Measurements from ENCODE around the gene TACC3. TPM values are rescaled to one million over a fixed set of nuclear protein-coding genes. Genes with fewer than 3 reads are reported as not detected.

The TACC3 gene
- total and polyA plus RNA-seq, 2 of the 8 experiments (the other 6 are each of a cell fraction or from before 2014, with no cell fraction given): 73.8 to 148 TPM

DNA sequence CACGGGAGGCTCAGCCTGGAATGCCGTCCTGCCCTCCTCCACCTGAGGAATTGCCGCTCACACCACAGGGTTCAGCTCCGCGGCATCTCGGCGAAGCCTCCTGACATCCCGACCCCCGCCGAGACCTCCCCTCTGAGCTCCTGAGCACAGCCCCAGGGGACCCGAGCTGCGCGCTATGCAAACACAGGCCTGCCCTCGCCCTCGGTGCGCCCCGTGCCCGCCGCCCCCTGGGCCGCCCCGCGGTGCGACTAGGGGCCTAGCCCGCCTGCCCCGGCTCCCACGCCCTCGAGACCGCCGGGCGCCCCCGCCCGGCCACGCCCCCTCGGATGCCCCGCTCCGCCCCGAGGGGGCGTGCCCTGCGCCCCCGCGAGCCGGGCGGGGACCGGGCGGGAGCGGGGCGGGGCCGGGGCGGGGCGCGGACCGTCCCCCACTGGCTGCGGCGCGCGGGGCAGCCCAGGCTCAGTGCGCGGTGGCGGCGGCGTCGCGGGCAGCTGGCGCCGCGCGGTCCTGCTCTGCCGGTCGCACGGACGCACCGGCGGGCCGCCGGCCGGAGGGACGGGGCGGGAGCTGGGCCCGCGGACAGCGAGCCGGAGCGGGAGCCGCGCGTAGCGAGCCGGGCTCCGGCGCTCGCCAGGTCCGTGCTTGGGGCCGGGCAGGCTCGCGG, 71.6 kb downstream of the TACC3 start, which contains the start of gene FGFR3:
Gene FGFR3 (plus strand): TSS at position 462 of the 664 bp plus-strand sequence. CDS start 642 bp downstream, outside the sequence.
- H2BK120ac ChIP-seq (replicated peaks; ENCODE audit: low read depth, low read length): no peak within 1 kb of the TSS
- peak within 1 kb of the TSS; percentile 25 for H4K91ac ChIP-seq (replicated peaks; ENCODE audit: insufficient read length, low read length)
- 0 out of 2 replicates have a peak within 1 kb of the TSS, but pooled peaks have one; percentile 48 for H2BK20ac ChIP-seq (ENCODE audit: low read length)
- H3K27me3 ChIP-seq (replicated peaks in 1 of 4; ENCODE audit: control insufficient read depth in 3 of 4, extremely low read depth in 1 of 4, insufficient read depth in 3 of 4, low read length in 3 of 4): peaks cover 5 to 44% (median 36%) of the 10 kb centered on the region in 4 experiments
- H3K9ac ChIP-seq (replicated peaks in 1 of 4; ENCODE audit: extremely low read depth in 1 of 4, low read depth in 3 of 4, low read length in 3 of 4): peak within 1 kb of the TSS in 2 of 4 experiments; percentile 16 to 86; a peak in 3 of 7 replicates
- POLR2A ChIA-PET (ENCODE audit: partially characterized antibody): interaction anchor here (0.7 to 11.0 kb wide), 16 partner anchors 11 to 81 kb away, joined by 3 to 170 read pairs (median 4); partner anchors contain the start of genes SLBP, TACC3 and TMEM129
- peaks cover 6% of the 10 kb centered on the region; the same call in 1 of the 2 replicates for H3K79me1 ChIP-seq (ENCODE audit: low read depth, low read length)
- no peaks in the 10 kb centered on the region for H3K9me3 ChIP-seq (ENCODE audit: insufficient read depth in 2 of 2, low read depth in 1 of 2, low read length in 1 of 2)
- DNase-seq (ENCODE audit: low read depth in 1 of 2, low spot score in 2 of 2) (peak; percentile 47 to 83), FAIRE-seq (no peak)
- no peaks in the 10 kb centered on the region; a peak in 1 of 8 replicates for H3K36me3 ChIP-seq (ENCODE audit: control insufficient read depth in 2 of 4, insufficient read depth in 4 of 4, low read length in 3 of 4)
- no peak within 1 kb of the TSS for H3K14ac ChIP-seq (ENCODE audit: insufficient read length)
- CTCF ChIA-PET (ENCODE audit: partially characterized antibody): interaction anchor here (1.0 to 71.2 kb wide), 4 partner anchors 10 to 28 kb away, joined by 3 to 2507 read pairs (median 10); no protein-coding TSS in a partner anchor
- H3K4ac ChIP-seq (replicated peaks; ENCODE audit: insufficient read length, low read depth, low read length): no peak within 1 kb of the TSS
- H2BK15ac ChIP-seq (ENCODE audit: low read length): peak within 1 kb of the TSS; percentile 72; the same call in 1 of the 2 replicates
- peak within 1 kb of the TSS; percentile 38 for H4K8ac ChIP-seq (ENCODE audit: extremely low read depth, insufficient read depth, low read length)
- peaks cover 17% of the 10 kb centered on the region; the same call in 1 of the 2 replicates for H3K23me2 ChIP-seq (ENCODE audit: low read depth, low read length)
- peaks cover 0 to 19% (median 9%) of the 10 kb centered on the region in 4 experiments; a peak in 6 of 7 replicates for H3K4me1 ChIP-seq (replicated peaks in 1 of 4; ENCODE audit: control insufficient read depth in 3 of 4, insufficient read depth in 4 of 4, low read length in 3 of 4)
- no peak within 1 kb of the TSS for H2BK5ac ChIP-seq (ENCODE audit: low read depth, low read length)
- no peak within 1 kb of the TSS for H3K27ac ChIP-seq (ENCODE audit: low read depth, low read length)
- H2BK12ac ChIP-seq (ENCODE audit: low read depth, low read length): 0 out of 2 replicates have a peak within 1 kb of the TSS, but pooled peaks have one; percentile 39
- H4K20me1 ChIP-seq (replicated peaks in 1 of 2; ENCODE audit: control insufficient read depth in 1 of 2, insufficient read depth in 2 of 2, low read length in 2 of 2): peaks cover 6 to 13% of the 10 kb centered on the region in 2 experiments
- no peak within 1 kb of the TSS for H3K23ac ChIP-seq (ENCODE audit: insufficient read length)
- WGBS, 2 experiments (ENCODE audit: extremely low coverage in 1 of 2, insufficient coverage in 1 of 2, insufficient read length in 1 of 2, insufficient replicate concordance in 2 of 2, low coverage in 1 of 2, low lambda C conversion rate in 2 of 2, missing lambda C conversion rate in 1 of 2): 4% methylated on average over 11 of the region's 95 CpGs; no CpG with 5 or more reads in 1 of the 2 experiments
- peaks cover 0 to 5% of the 10 kb centered on the region in 2 experiments; a peak in 1 of 4 replicates for H3K79me2 ChIP-seq (ENCODE audit: control insufficient read depth in 1 of 2, insufficient read depth in 2 of 2, low read length in 2 of 2)
- H3K56ac ChIP-seq (replicated peaks; ENCODE audit: insufficient read length, low read depth, low read length): no peak within 1 kb of the TSS
- H4K5ac ChIP-seq (ENCODE audit: insufficient read length, low read depth, low read length): peak within 1 kb of the TSS; percentile 68
- no peak within 1 kb of the TSS for H2AFZ ChIP-seq (ENCODE audit: low read length)
- H3K4me2 ChIP-seq (ENCODE audit: insufficient read depth in 1 of 2, low read depth in 2 of 2, low read length in 2 of 2): peak within 1 kb of the TSS; percentile 66 to 91
- peak within 1 kb of the TSS; percentile 55 to 71 (median 64) for H3K4me3 ChIP-seq (ENCODE audit: extremely low read depth in 1 of 4, insufficient read depth in 2 of 4, low read depth in 3 of 4, low read length in 4 of 4)
- H2AK5ac ChIP-seq (ENCODE audit: low read depth, low read length): peak within 1 kb of the TSS; percentile 46; the same call in 1 of the 2 replicates
- peak within 1 kb of the TSS; percentile 71; the same call in 1 of the 2 replicates for H3K18ac ChIP-seq (ENCODE audit: extremely low read depth, low read length)
- TF ChIP-seq EZH2 (IDR thresholded peaks at IDR 0.05; ENCODE audit: low read depth, low read length, severe bottlenecking) (no peak), POLR2A (IDR thresholded peaks at IDR 0.05; ENCODE audit: control extremely low read depth in 1 of 2, low read depth in 2 of 2, low read length in 2 of 2) (peak in 1 of 2 experiments; percentile 46; a peak in 2 of 3 replicates), ASH2L (IDR thresholded peaks at IDR 0.05; ENCODE audit: low read length) (peak; percentile 55), TAF1 (IDR thresholded peaks at IDR 0.05; ENCODE audit: low read depth, low read length) (no peak; the same call in 1 of the 2 replicates), TEAD4 (IDR thresholded peaks at IDR 0.05; ENCODE audit: low read depth, low read length) (peak; percentile 97), ZNF274 (IDR thresholded peaks at IDR 0.05; ENCODE audit: borderline replicate concordance, extremely low read depth, low read length) (no peak), YY1 (IDR thresholded peaks at IDR 0.05; ENCODE audit: low read depth, low read length) (no peak), KDM4A (IDR thresholded peaks at IDR 0.05; ENCODE audit: low read depth, low read length, severe bottlenecking) (peak; percentile 46), SUZ12 (IDR thresholded peaks at IDR 0.05; ENCODE audit: low read length) (peak; percentile 48; the same call in 1 of the 2 replicates), KDM1A (IDR thresholded peaks at IDR 0.05; ENCODE audit: borderline replicate concordance, low read length) (peak; percentile 65; the same call in 1 of the 2 replicates)
- TF ChIP-seq, protein P1, sequence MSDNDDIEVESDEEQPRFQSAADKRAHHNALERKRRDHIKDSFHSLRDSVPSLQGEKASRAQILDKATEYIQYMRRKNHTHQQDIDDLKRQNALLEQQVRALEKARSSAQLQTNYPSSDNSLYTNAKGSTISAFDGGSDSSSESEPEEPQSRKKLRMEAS (IDR thresholded peaks at IDR 0.05): peak; percentile 77
